SK-N-SH (cell line): ENCODE results near the gene C1orf50. TPM values are rescaled to one million over a fixed set of nuclear protein-coding genes. Genes with fewer than 3 reads are reported as not detected.
"Not testable (repeated sequence)": the region's sequence is repeated elsewhere in the genome, so short reads cannot be mapped to it uniquely, and the experiment has no call there.

ENCODE experiments used
- CTCF ChIA-PET: fragments of 300-600, 350-600 bp; formaldehyde crosslinking; extraction: SDS; loops from one replicate; lab custom pipeline; 2021; lab: Yijun Ruan, JAX
- POLR2A ChIA-PET: fragments of 350-600 bp; sonication (Branson Sonifier 250); formaldehyde crosslinking; extraction: SDS; loops from one replicate; lab custom pipeline; 2020; ENCODE audit warnings: antibody characterized with exemption, inconsistent platforms; lab: Yijun Ruan, JAX
- DNase-seq: peaks from one replicate; pipeline ENCODE4 v3.0.0; 2012
- H2AFZ ChIP-seq: fragments of 200-600 bp; sonication (generic); 2 replicates; pipeline ENCODE4 v1.8.1; 2016; ENCODE audit warnings: antibody characterized with exemption, mild to moderate bottlenecking, low read depth
- H3F3A ChIP-seq: fragments of 200-600 bp; sonication (generic); replicated peaks from 2 replicates; pipeline ENCODE3; 2016; ENCODE audit warnings: antibody characterized with exemption, mild to moderate bottlenecking; ENCODE audit not compliant: insufficient read depth
- H3K27ac ChIP-seq, 2 experiments: fragments of 200-500 bp in 1 of 2; fragments of 200-600 bp in 1 of 2; sonication (Bioruptor generic) in 1 of 2; sonication (generic), shearing (Covaris generic) in 1 of 2; 2 replicates each; pipeline versions ENCODE4 v1.5.1 to v1.6.1; 2014 to 2016; ENCODE audit warnings: low read depth in 2 of 2, inconsistent platforms in 1 of 2, low read length in 1 of 2, mild to moderate bottlenecking in 1 of 2, mixed read lengths in 1 of 2
- H3K27me3 ChIP-seq: fragments of 200-600 bp; sonication (generic), shearing (Covaris generic); 2 replicates; pipeline ENCODE4 v1.6.1; 2016; ENCODE audit warnings: mixed run types; ENCODE audit not compliant: insufficient read depth
- H3K36me3 ChIP-seq, 2 experiments: fragments of 200-500 bp in 1 of 2; fragments of 200-600 bp in 1 of 2; sonication (Bioruptor generic) in 1 of 2; sonication (generic) in 1 of 2; replicated peaks in 1 of 2; 2 replicates each; pipeline versions ENCODE3 to v1.5.1; 2014 to 2016; ENCODE audit warnings: low read length in 1 of 2, mild to moderate bottlenecking in 1 of 2; ENCODE audit not compliant: insufficient read depth in 2 of 2, control insufficient read depth in 1 of 2
- H3K4me1 ChIP-seq, 2 experiments: fragments of 200-500 bp in 1 of 2; fragments of 200-600 bp in 1 of 2; sonication (Bioruptor generic) in 1 of 2; sonication (generic), shearing (Covaris generic) in 1 of 2; 2 replicates each; pipeline versions ENCODE4 v1.5.1 to v1.6.1; 2014 to 2016; ENCODE audit warnings: low read depth in 1 of 2, low read length in 1 of 2, mixed run types in 1 of 2; ENCODE audit not compliant: insufficient read depth in 2 of 2, control insufficient read depth in 1 of 2
- H3K4me2 ChIP-seq: fragments of 200-600 bp; sonication (generic), shearing (Covaris generic); 2 replicates; pipeline ENCODE4 v1.6.1; 2017; ENCODE audit warnings: mixed run types
- H3K4me3 ChIP-seq, 2 experiments: fragments of 200-500 bp in 1 of 2; fragments of 200-600 bp in 1 of 2; sonication (Bioruptor generic) in 1 of 2; sonication (generic), shearing (Covaris generic) in 1 of 2; 2 replicates each; pipeline versions ENCODE4 v1.5.1 to v1.8.1; 2014 to 2016; ENCODE audit warnings: low read depth in 2 of 2, inconsistent platforms in 1 of 2, low read length in 1 of 2, mild to moderate bottlenecking in 1 of 2, mixed read lengths in 1 of 2, moderate library complexity in 1 of 2
- H3K79me2 ChIP-seq: fragments of 200-600 bp; sonication (generic); 2 replicates; pipeline ENCODE4 v1.8.1; 2017; ENCODE audit warnings: mild to moderate bottlenecking; ENCODE audit not compliant: insufficient read depth
- H3K9ac ChIP-seq: fragments of 200-600 bp; sonication (generic); 2 replicates; pipeline ENCODE4 v1.6.1; 2017; ENCODE audit warnings: mixed run types
- H3K9me2 ChIP-seq: fragments of 200-600 bp; sonication (generic); 2 replicates; pipeline ENCODE4 v1.6.1; 2017; ENCODE audit warnings: mixed run types
- H3K9me3 ChIP-seq: fragments of 200-600 bp; sonication (generic); 2 replicates; pipeline ENCODE4 v1.6.1; 2017; ENCODE audit warnings: mixed run types, mild to moderate bottlenecking, moderate library complexity
- H4K20me1 ChIP-seq: fragments of 200-600 bp; sonication (generic); 2 replicates; pipeline ENCODE4 v1.6.1; 2017; ENCODE audit warnings: mild to moderate bottlenecking, mixed run types; ENCODE audit not compliant: insufficient read depth
- CTCF ChIP-seq: fragments of 200-600 bp; sonication (generic); IDR thresholded peaks from 2 replicates; pipeline ENCODE4 v1.6.1; 2017; ENCODE audit warnings: antibody characterized with exemption, mild to moderate bottlenecking, moderate library complexity
- EP300 ChIP-seq, 2 experiments: IDR thresholded peaks; 2 replicates each; pipeline versions ENCODE4 v1.4.0 to v1.6.1; 2012; ENCODE audit warnings: borderline replicate concordance in 1 of 2, low read depth in 1 of 2, low read length in 1 of 2
- EZH2phosphoT487 ChIP-seq: fragments of 200-600 bp; sonication (generic); IDR thresholded peaks from 2 replicates; pipeline ENCODE4 v1.6.1; 2017; ENCODE audit warnings: low read depth, mixed run types, mild to moderate bottlenecking, antibody characterized with exemption, moderate library complexity, borderline replicate concordance
- FOSL2 ChIP-seq: IDR thresholded peaks from 2 replicates; pipeline ENCODE4 v1.4.0; 2012; ENCODE audit warnings: low read depth, mild to moderate bottlenecking, moderate library complexity, borderline replicate concordance
- FOXJ3 ChIP-seq: sonication (generic); formaldehyde crosslinking; IDR thresholded peaks from 2 replicates; pipeline ENCODE4 v1.5.1; 2020; ENCODE audit warnings: mild to moderate bottlenecking, missing genetic modification reagents
- IRF3 ChIP-seq: fragments of 150-350 bp; IDR thresholded peaks from 2 replicates; pipeline ENCODE4 v1.6.1; 2016; ENCODE audit warnings: mild to moderate bottlenecking, low read depth, low read length
- JUND ChIP-seq: IDR thresholded peaks from 2 replicates; pipeline ENCODE4 v1.4.0; 2012
- MAX ChIP-seq: IDR thresholded peaks from 2 replicates; pipeline ENCODE4 v1.4.0; 2012; ENCODE audit warnings: low read depth
- MXI1 ChIP-seq: IDR thresholded peaks from 2 replicates; pipeline ENCODE4 v1.6.1; 2012; ENCODE audit warnings: mild to moderate bottlenecking, low read depth, low read length, improper control_type of control experiment
- NRF1 ChIP-seq: IDR thresholded peaks from 2 replicates; pipeline ENCODE4 v1.6.1; 2012; ENCODE audit warnings: low read depth, mild to moderate bottlenecking, low read length
- PBX3 ChIP-seq: IDR thresholded peaks from 2 replicates; pipeline ENCODE4; 2012
- RAD21 ChIP-seq: IDR thresholded peaks from 2 replicates; pipeline ENCODE4 v1.6.1; 2012; ENCODE audit warnings: mild to moderate bottlenecking, low read length
- RCOR1 ChIP-seq: fragments of 150-350 bp; IDR thresholded peaks from 2 replicates; pipeline ENCODE4 v1.6.1; 2017; ENCODE audit warnings: antibody characterized with exemption, low read length
- REST ChIP-seq: IDR thresholded peaks from 2 replicates; pipeline ENCODE4 v1.6.1; 2012; ENCODE audit warnings: mild to moderate bottlenecking, low read depth, low read length, moderate library complexity
- RFX5 ChIP-seq: IDR thresholded peaks from 2 replicates; pipeline ENCODE4 v1.6.1; 2012; ENCODE audit warnings: mild to moderate bottlenecking, improper control_type of control experiment, low read length
- TCF12 ChIP-seq: IDR thresholded peaks from 2 replicates; pipeline ENCODE4 v1.4.0; 2012
- USF1 ChIP-seq: IDR thresholded peaks from 2 replicates; pipeline ENCODE4 v1.4.0; 2012; ENCODE audit warnings: low read depth, borderline replicate concordance
- ZBTB33 ChIP-seq: IDR thresholded peaks from 2 replicates; pipeline ENCODE4 v1.4.0; 2012; ENCODE audit warnings: low read depth, borderline replicate concordance
- WGBS: methylation state at CpG from one replicate; pipeline ENCODE4 v1.1.6; 2017; ENCODE audit warnings: low lambda C conversion rate; 5-methylcytosine and 5-hydroxymethylcytosine counted together
- polyA plus RNA-seq, 3 experiments: library from polyadenylated mRNA; depleted of rRNA; stranded (reverse); fragments of >200 nt; gene quantifications; 2 replicates each; pipeline ENCODE4 v1.2.3, GENCODE V29; 2012

Gene C1orf50
- polyA plus RNA-seq, 1 of the 3 experiments (the other 2 are of a cell fraction) = 2.6 TPM

GRCh38 chr1:42750041-42750440 is 17.0 kb upstream of the C1orf50 start:
- DNase-seq = no peak
- WGBS = 97% methylated on average over 12 of the region's 12 CpGs
- Histone ChIP-seq H3K27me3 (no peaks in the 10 kb centered on the region), H3K4me3 (no peak overlapping the region), H3K36me3 (peaks cover 36 to 61% of the 10 kb centered on the region in 2 experiments), H3K79me2 (no peaks in the 10 kb centered on the region)
- TF ChIP-seq ZBTB33 (no peak), USF1 (no peak), IRF3 (no peak), EP300 (IDR thresholded peaks at IDR 0.05; ENCODE audit: borderline replicate concordance in 1 of 2, low read depth in 1 of 2, low read length in 1 of 2) (no peak), REST (no peak), RCOR1 (no peak), NRF1 (no peak), TCF12 (no peak), FOXJ3 (CRISPR knock-in tag) (no peak), PBX3 (no peak), FOSL2 (no peak), EZH2phosphoT487 (no peak), MAX (no peak), JUND (no peak), MXI1 (no peak), RFX5 (no peak), CTCF (no peak), RAD21 (no peak)
- TF ChIP-seq, all 33 proteins: peak for 0
- Histone ChIP-seq H3K4me1 (no peaks in the 10 kb centered on the region), H4K20me1 (no peaks in the 10 kb centered on the region), H3K9me2 (no peaks in the 10 kb centered on the region), H2AFZ (no peak overlapping the region), H3K4me2 (no peak overlapping the region), H3K27ac (no peak overlapping the region), H3F3A (peaks cover 8% of the 10 kb centered on the region), H3K9ac (no peak overlapping the region), H3K9me3 (no peaks in the 10 kb centered on the region)
- ChIA-PET POLR2A (no interaction called here), CTCF (interaction anchor here (0.8 to 1.6 kb wide), 2 partner anchors 14 to 16 kb away, joined by 3 to 5 read pairs; no protein-coding TSS in a partner anchor)

GRCh38 chr1:42751511-42752070 is 15.5 kb upstream of the C1orf50 start:
- H3K4me2 ChIP-seq, H2AFZ ChIP-seq, H3K4me3 ChIP-seq, H4K20me1 ChIP-seq, H3F3A ChIP-seq, H3K9me3 ChIP-seq, H3K9ac ChIP-seq, DNase-seq, H3K79me2 ChIP-seq, H3K4me1 ChIP-seq, POLR2A ChIA-PET, H3K9me2 ChIP-seq, H3K27ac ChIP-seq, H3K27me3 ChIP-seq: not testable (repeated sequence)
- WGBS = 93% methylated on average over 8 of the region's 8 CpGs
- H3K36me3 ChIP-seq = peaks cover 44 to 70% of the 10 kb centered on the region in 2 experiments
- CTCF ChIA-PET = interaction anchor here (0.8 to 1.9 kb wide), 2 partner anchors 15 to 322 kb away, joined by 3 to 8 read pairs; partner anchors contain the start of genes C1orf50 and P3H1
